T-helper 1 cell treated with Interleukin-12 subunit alpha and Interleukin-12 subunit beta and Interleukin-4 antibody, amounts not matched to agents 30 μg/mL and 1 μg/mL, for 36 hours (primary cell): Measurements from ENCODE around the gene ARID1B.
A peak's percentile ranks its signal among the peaks of the same experiment; 100 is the strongest.

Experiments
- H3K27ac Mint-ChIP-seq: one replicate; pipeline ENCODE4 v1.8.0; 2021; ENCODE audit warnings: mild to moderate bottlenecking, mixed read lengths
- H3K27me3 Mint-ChIP-seq: one replicate; pipeline ENCODE4 v1.8.0; 2021; ENCODE audit warnings: low read depth, mixed read lengths
- H3K36me3 Mint-ChIP-seq: one replicate; pipeline ENCODE4 v1.8.0; 2021; ENCODE audit warnings: low read depth, mixed read lengths
- H3K4me1 Mint-ChIP-seq: one replicate; pipeline ENCODE4 v1.8.0; 2021; ENCODE audit warnings: low read depth, mixed read lengths
- H3K4me3 Mint-ChIP-seq: one replicate; pipeline ENCODE4 v1.8.0; 2021; ENCODE audit warnings: mild to moderate bottlenecking, moderate library complexity, mixed read lengths
- H3K9me3 Mint-ChIP-seq: one replicate; pipeline ENCODE4 v1.8.0; 2021; ENCODE audit warnings: mixed read lengths

ARID1B gene

GRCh38 chr6:156840136-156840535 is 63.0 kb downstream of the ARID1B start:
- H3K9me3 Mint-ChIP-seq, result no peaks in the 10 kb centered on the region
- no peak overlapping the region for H3K4me3 Mint-ChIP-seq
- no peaks in the 10 kb centered on the region for H3K27me3 Mint-ChIP-seq
- H3K36me3 Mint-ChIP-seq, result peaks cover 4% of the 10 kb centered on the region
- H3K4me1 Mint-ChIP-seq, result peaks cover 24% of the 10 kb centered on the region
- H3K27ac Mint-ChIP-seq, result no peak overlapping the region

GRCh38 chr6:156840606-156841005 is 63.4 kb downstream of the ARID1B start:
- no peaks in the 10 kb centered on the region for H3K27me3 Mint-ChIP-seq
- peaks cover 4% of the 10 kb centered on the region for H3K36me3 Mint-ChIP-seq
- no peak overlapping the region for H3K4me3 Mint-ChIP-seq
- H3K4me1 Mint-ChIP-seq, result peaks cover 29% of the 10 kb centered on the region
- no peak overlapping the region for H3K27ac Mint-ChIP-seq
- no peaks in the 10 kb centered on the region for H3K9me3 Mint-ChIP-seq

- H3K27ac Mint-ChIP-seq, result no peak overlapping the region
- no peaks in the 10 kb centered on the region for H3K9me3 Mint-ChIP-seq
- peaks cover 34% of the 10 kb centered on the region for H3K4me1 Mint-ChIP-seq
Observed at GRCh38 chr6:156841508-156841907, 64.3 kb downstream of the ARID1B start.

GRCh38 chr6:156842598-156843250 is 65.5 kb downstream of the ARID1B start:
- H3K27ac Mint-ChIP-seq, result no peak overlapping the region
- H3K4me1 Mint-ChIP-seq, result peaks cover 42% of the 10 kb centered on the region
- no peaks in the 10 kb centered on the region for H3K27me3 Mint-ChIP-seq
- H3K4me3 Mint-ChIP-seq, result no peak overlapping the region
- no peaks in the 10 kb centered on the region for H3K9me3 Mint-ChIP-seq
- peaks cover 1% of the 10 kb centered on the region for H3K36me3 Mint-ChIP-seq

More at GRCh38 chr6:156841508-156841907, 64.3 kb downstream of the ARID1B start:
- no peak overlapping the region for H3K4me3 Mint-ChIP-seq
- H3K27me3 Mint-ChIP-seq, result no peaks in the 10 kb centered on the region
- no peaks in the 10 kb centered on the region for H3K36me3 Mint-ChIP-seq

DNA sequence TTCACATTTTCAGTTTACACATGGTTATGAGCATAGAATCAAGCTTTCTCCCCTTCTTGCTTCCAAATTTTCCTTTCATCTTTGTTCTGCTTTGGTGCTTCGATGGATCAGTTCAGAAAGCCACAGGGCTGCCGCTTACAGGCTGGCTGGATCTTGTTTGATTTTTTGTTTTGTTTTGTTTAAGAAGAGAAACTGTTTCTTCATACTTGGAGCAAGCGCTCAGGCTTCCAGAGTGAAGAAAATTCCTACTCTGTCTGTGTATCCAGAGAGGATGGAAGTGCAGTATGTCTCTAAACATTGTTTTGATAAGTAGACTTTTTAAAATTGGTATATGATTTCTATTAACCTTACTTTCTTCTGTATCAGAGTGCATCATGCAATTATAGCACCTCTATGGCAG is 66.9 kb downstream of the ARID1B start:
- Mint-ChIP-seq H3K4me3 (no peak overlapping the region), H3K27ac (no peak overlapping the region), H3K4me1 (peaks cover 44% of the 10 kb centered on the region), H3K27me3 (no peaks in the 10 kb centered on the region), H3K9me3 (no peaks in the 10 kb centered on the region), H3K36me3 (peaks cover 1% of the 10 kb centered on the region)

DNA sequence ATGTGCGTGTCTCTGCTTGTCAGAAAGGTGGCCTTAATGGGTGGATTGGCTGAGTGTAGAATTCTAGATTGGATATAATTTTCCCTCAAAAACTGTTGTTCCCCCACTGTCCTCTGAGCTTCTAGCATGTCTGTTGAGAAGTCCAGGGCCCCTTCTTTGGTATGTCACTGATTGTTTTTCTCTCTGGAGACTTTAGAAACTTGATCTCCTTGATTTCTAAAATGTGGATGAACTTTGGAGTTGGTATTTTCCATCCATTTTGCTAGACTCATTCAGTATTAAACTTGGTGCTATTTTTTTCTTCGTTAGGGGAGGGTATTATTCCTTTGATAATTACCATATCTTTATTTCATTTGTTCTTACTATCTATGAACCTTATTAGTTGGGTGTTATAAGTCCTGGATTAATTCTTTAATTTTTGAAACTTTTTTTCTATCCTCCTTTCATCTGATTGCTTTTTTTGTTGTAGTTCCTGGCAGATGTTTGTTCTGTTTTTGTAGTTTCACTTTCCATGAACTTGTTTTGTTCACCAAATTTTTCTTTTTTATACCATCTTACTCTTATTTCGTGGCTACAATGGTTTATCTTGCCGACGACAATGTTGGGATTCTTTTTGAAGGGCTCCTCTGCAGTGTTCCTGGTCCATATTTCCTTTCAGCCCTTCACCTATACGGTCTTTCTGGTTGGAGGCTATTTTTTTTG is 68.4 kb downstream of the ARID1B start:
- peak overlapping the region; percentile 1 for H3K4me3 Mint-ChIP-seq
- peak overlapping the region; percentile 61 for H3K27ac Mint-ChIP-seq
- H3K4me1 Mint-ChIP-seq, result peaks cover 44% of the 10 kb centered on the region
- H3K36me3 Mint-ChIP-seq, result peaks cover 1% of the 10 kb centered on the region
- H3K27me3 Mint-ChIP-seq, result no peaks in the 10 kb centered on the region
- H3K9me3 Mint-ChIP-seq, result no peaks in the 10 kb centered on the region

DNA sequence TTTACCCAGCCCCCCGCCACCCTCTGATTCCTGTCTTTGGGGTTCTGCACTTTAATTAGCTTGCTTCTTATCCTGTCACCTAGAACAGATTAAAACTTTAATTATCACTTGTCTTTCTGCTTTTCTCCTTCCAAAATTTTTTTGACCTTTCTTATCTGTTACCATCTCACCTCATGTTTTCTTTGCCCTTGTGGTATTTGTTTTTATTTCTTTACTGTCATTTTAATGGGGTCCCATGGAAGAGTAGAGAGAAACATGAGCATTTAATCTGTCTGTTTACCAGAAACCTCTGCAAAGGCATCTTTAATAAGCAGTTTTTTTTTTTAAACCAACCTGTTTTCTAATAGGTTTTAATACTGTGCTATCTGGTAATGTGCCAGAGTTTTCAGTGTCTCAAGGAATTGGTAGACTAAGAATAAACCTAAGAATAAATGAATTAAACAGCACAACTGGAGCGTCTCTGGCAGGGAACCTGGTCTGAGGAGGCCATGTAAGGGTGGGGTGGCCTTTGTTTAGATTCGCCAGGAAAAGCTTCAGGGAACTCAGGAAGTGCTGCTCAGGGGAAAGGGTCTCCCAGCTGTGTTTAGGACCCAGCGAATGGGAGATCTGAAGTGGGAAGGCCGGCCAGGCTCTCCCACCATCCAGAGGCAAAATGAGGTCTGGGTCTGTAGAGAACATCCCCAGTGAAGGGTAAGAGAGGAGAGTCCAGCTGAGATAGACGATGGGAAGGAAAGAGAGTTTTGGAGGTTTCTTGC is 69.8 kb downstream of the ARID1B start:
- H3K27me3 Mint-ChIP-seq, result no peaks in the 10 kb centered on the region
- peak overlapping the region; percentile 46 for H3K27ac Mint-ChIP-seq
- no peaks in the 10 kb centered on the region for H3K9me3 Mint-ChIP-seq
- H3K4me3 Mint-ChIP-seq, result no peak overlapping the region
- H3K4me1 Mint-ChIP-seq, result peaks cover 43% of the 10 kb centered on the region
- H3K36me3 Mint-ChIP-seq, result peaks cover 1% of the 10 kb centered on the region

DNA sequence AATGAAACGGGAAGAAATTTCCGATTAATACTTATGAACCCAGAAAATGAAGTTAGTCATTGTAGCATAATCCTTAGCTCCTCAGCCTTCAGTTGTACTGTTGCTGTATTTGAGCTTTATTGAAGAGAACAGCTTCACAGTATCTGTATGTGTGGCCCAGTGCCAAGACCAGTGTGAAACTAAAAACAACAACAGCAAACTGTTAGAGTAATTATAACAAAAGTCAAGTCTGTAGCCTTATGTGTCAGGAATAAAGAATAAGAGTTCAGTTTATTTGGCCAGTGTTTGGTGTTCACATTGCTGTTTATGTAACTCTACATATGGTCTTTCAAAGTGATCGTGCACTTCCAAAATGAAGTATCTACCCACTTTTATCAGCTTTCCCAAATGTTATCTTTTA is 70.9 kb downstream of the ARID1B start:
- H3K27me3 Mint-ChIP-seq, result no peaks in the 10 kb centered on the region
- no peak overlapping the region for H3K4me3 Mint-ChIP-seq
- H3K9me3 Mint-ChIP-seq, result no peaks in the 10 kb centered on the region
- no peak overlapping the region for H3K27ac Mint-ChIP-seq
- peaks cover 39% of the 10 kb centered on the region for H3K4me1 Mint-ChIP-seq
- peaks cover 1% of the 10 kb centered on the region for H3K36me3 Mint-ChIP-seq

DNA sequence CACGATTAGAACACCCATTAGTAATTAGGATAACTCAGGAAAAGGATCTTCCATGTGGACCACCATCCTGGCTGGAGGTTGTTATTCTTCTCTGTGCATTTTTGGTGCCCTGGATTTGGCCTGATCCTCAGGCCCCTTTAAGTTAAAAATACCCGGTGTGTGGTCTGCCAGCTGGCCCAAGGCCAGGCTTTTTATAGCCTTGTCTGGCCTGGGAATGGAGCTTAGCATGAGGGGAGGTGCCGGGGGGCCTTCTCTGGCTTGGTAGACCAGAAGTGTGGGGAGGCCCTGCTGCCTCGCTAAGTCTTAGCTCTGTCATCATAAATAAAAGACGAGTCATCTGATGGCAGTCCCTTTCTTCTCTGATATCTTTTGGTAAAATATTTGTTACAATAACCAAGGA is 71.4 kb downstream of the ARID1B start:
- H3K4me1 Mint-ChIP-seq, result peaks cover 37% of the 10 kb centered on the region
- H3K9me3 Mint-ChIP-seq, result no peaks in the 10 kb centered on the region
- H3K27me3 Mint-ChIP-seq, result no peaks in the 10 kb centered on the region
- H3K36me3 Mint-ChIP-seq, result peaks cover 1% of the 10 kb centered on the region
- no peak overlapping the region for H3K27ac Mint-ChIP-seq
- no peak overlapping the region for H3K4me3 Mint-ChIP-seq

GRCh38 chr6:156849806-156850205 is 72.6 kb downstream of the ARID1B start:
- Mint-ChIP-seq H3K4me3 (no peak overlapping the region), H3K36me3 (peaks cover 1% of the 10 kb centered on the region), H3K27ac (no peak overlapping the region), H3K27me3 (no peaks in the 10 kb centered on the region), H3K9me3 (no peaks in the 10 kb centered on the region), H3K4me1 (peaks cover 34% of the 10 kb centered on the region)

DNA sequence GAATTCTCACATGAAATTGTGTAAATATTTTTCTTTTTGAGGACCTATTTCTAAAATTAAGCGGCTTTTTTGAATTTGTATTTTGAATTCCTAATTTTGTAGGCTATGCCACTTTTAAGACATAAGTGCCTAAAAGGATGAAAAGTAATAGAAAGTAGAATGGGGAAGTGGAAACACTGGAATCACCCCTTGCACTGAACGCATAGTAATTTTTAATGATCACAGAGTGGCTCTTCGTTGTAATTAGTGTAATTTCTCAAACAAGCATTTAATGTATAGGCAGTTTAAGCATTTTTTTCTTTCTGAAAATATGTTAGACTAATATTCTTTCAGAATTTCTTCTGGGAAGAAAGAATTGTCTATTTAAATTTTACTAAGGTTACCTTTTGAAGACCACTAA is 73.2 kb downstream of the ARID1B start:
- Mint-ChIP-seq H3K27ac (no peak overlapping the region), H3K36me3 (peaks cover 1% of the 10 kb centered on the region), H3K4me1 (peaks cover 32% of the 10 kb centered on the region), H3K9me3 (no peaks in the 10 kb centered on the region), H3K27me3 (no peaks in the 10 kb centered on the region), H3K4me3 (no peak overlapping the region)

- Mint-ChIP-seq H3K27me3 (no peaks in the 10 kb centered on the region), H3K9me3 (no peaks in the 10 kb centered on the region)
Observed at GRCh38 chr6:156851454-156851921, 74.3 kb downstream of the ARID1B start.

DNA sequence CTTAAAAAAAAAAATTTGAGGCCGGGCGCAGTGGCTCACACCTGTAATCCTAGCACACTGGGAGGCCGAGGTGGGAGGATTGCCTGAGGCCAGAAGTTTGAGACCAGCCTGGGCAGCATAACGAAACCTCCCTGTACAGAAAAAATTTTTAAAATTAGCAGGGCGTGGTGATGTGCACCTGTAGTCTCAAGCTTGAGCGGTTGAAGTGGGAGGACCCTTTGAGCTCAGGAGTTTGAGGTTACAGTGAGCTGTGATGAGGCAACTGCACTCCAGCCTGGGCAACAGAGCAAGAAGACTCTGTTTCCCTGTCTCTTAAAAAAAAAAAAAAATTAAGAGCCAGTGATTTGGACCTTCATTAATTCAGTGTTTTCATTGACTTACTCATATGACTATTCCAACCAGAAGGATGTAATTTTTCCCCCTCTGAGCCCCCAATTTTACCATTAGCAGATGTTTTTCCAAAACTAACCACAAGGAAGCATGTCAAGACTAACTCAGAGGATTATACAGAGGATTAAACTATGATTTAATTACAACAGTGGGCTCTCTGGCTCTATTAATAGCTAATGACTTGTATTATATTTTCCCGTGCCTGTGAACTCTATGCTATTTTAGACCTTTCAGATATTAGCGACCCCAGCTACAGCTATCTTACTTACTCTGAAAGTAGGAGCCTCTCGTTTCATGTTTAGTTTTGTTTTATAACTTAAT is 75.1 kb downstream of the ARID1B start:
- Mint-ChIP-seq H3K36me3 (no peaks in the 10 kb centered on the region), H3K9me3 (no peaks in the 10 kb centered on the region), H3K27ac (no peak overlapping the region), H3K4me1 (peaks cover 33% of the 10 kb centered on the region), H3K4me3 (no peak overlapping the region), H3K27me3 (no peaks in the 10 kb centered on the region)

More at GRCh38 chr6:156851454-156851921, 74.3 kb downstream of the ARID1B start:
- peaks cover 1% of the 10 kb centered on the region for H3K36me3 Mint-ChIP-seq
- H3K4me3 Mint-ChIP-seq, result no peak overlapping the region
- H3K27ac Mint-ChIP-seq, result no peak overlapping the region
- H3K4me1 Mint-ChIP-seq, result peaks cover 35% of the 10 kb centered on the region

- Mint-ChIP-seq H3K9me3 (no peaks in the 10 kb centered on the region), H3K27ac (no peak overlapping the region), H3K4me1 (peaks cover 32% of the 10 kb centered on the region), H3K27me3 (no peaks in the 10 kb centered on the region), H3K36me3 (no peaks in the 10 kb centered on the region), H3K4me3 (no peak overlapping the region)
Observed at GRCh38 chr6:156852858-156853216, 75.7 kb downstream of the ARID1B start.
